Cerebellar nuclear complex (tissue), 1 donor: ENCODE results near the gene TMEM198.
A peak's percentile ranks its signal among the peaks of the same experiment; 100 is the strongest.

ENCODE experiments used
- DNase-seq, 2 experiments: peaks; one replicate each; lab custom pipeline; 2025; lab: John Stamatoyannopoulos, UW

The TMEM198 gene

DNA sequence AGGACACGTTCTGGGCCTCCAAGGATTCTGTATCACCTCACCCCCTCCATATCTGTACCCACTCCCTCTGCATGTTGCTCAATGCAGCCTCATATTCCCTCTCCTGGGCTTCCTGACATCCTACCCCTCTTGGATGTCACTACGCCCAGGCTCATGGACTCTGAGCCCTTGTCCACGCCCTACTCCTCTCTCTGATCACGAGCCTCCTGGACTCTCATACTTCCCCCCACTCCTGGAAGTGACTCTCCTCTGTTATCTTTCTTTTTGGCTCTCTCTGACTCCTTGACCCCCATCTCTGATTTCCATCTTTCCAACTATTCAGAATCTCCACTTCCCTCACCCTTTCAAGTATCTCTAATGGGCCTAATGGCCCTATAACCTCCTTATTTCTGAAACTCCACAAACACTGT, 2.1 kb downstream of the TMEM198 start:
- no peak for DNase-seq

DNA sequence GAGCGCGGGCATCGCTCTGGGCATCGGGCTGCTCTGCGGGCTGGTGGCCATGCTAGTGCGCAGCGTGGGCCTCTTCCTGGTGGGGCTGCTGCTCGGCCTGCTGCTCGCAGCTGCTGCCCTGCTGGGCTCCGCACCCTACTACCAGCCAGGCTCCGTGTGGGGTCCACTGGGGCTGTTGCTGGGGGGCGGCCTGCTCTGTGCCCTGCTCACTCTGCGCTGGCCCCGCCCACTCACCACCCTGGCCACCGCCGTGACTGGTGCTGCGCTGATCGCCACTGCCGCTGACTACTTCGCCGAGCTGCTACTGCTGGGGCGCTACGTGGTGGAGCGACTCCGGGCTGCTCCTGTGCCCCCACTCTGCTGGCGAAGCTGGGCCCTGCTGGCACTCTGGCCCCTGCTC, 3.8 kb downstream of the TMEM198 start:
- no peak for DNase-seq

DNA sequence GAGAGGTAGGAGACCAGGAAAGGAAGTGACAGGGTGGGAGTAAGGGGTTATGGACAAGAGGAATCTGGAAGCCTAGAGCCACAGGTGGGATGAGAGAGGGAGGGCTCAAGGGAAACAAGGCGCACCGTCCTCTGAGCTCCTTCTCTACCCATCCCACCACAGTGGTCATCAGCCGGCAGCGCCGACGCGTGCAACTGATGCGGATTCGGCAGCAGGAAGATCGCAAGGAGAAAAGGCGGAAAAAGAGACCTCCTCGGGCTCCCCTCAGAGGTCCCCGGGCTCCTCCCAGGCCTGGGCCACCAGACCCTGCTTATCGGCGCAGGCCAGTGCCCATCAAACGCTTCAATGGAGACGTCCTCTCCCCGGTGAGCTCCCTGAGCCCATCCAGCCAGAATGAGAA, 5.2 kb downstream of the TMEM198 start:
- no peak for DNase-seq

DNA sequence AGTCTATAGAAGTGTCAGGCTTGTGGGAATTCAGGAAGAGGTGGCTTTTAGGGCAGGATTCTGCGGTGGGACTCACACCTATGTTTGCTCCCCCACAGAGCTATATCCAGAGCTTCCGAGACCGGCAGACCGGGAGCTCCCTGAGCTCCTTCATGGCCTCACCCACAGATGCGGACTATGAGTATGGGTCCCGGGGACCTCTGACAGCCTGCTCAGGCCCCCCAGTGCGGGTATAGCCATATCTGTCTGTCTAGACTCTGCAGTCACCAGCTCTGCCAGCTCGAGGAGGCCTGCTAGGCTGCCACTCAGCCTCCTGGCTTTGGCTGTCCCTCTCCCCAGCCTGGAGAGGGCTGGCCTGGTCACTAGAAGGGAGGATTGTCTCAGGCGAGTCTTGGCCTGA, 5.8 kb downstream of the TMEM198 start:
- no peak for DNase-seq

DNA sequence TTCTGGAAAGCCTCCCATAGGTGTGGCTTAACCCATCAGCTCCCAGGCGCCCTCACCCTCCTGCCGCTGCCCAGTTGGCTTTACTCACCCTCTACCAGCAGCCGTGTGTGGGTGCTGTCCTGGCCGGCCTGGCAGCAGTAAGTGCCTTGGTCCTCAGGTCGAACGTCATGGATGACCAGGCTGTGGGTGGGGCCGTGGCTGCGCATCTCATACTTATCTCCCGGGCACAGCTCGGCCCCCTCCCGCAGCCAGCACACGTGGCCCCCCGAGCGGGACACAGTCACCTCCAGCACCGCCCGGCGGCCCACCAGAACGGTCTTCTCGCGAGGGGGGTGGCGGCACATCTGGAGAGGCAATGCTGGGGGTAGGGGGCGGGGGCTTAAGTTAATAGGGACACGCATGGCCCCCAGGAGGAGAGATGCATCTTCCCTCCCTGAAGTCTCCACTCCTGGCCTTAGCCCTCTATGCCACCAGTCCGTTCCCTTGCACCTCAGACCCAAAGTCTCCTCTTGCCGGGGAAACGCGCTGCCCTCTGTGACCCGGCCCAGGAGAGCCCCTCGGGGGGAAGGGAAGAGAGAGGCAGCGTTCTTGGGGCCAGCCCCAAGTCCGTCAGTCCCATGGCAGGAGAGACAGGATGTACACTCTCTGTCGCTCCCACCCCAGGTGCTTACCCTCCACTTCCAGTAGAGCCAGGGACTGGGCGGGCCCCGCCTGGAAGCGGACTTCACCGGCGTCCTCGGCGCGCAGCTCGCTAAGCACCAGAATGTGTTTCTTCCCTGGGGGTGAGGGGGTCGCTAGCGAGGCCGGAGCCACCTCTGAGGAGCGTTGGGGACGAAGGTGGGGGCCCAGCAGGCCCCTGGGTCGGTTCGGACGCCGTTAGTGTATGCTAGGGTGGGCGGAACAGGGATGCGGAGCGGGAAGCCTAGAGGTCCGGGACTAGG, 7.9 kb downstream of the TMEM198 start:
- no peak for DNase-seq

DNA sequence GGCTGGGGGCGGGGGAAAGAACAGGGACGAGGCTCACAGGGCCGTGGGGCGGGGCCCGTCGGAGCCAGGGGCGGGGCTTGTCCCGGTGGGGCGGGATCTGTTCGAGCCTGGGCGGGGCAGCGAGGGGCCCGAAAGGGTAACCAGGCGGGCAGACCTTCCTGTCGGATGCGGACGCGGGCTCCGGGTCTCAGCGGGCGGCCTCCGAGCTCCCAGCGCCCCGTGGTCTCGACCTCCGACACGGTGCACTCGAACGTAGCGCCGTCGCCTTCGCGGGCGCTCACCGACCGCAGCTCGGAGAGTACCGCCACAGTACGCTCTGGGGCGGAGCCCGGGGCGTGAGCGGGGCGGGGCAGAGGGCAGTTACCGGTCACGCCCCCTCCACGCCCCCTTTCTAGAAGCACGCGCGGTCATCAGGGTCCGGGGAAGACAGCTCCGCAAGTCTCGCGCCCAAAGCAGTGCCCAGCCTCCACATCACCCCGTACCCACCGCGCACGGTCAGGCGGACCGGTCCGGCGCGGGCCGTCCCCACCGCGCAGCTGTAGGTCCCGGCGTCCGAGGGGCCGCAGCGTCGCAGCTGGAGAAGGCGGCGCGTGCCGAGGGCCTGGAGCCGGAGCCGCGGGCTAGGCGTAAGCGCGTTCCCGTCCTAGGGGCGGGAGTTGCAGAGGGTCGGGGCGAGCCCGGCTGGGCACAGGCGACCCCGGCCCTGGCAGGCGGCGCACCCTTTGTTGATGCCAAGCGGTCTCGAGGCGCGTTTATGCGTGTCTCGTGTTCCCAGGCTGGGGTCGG, 8.7 kb downstream of the TMEM198 start:
- peak in 1 of 2 experiments; percentile 19 for DNase-seq

DNA sequence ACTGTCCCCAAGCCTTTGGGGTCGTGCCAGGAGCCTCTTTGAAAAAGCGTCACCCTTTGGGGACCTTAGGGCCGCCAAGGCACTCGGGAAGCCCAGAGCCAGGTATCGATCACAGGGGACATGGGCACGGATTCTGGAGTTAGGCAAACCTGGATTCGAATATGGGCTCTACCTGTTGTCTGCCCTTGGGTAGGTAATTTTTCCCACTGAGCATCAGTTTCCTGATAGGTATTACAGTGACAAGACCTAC, 9.3 kb downstream of the TMEM198 start:
- DNase-seq, result no peak

DNA sequence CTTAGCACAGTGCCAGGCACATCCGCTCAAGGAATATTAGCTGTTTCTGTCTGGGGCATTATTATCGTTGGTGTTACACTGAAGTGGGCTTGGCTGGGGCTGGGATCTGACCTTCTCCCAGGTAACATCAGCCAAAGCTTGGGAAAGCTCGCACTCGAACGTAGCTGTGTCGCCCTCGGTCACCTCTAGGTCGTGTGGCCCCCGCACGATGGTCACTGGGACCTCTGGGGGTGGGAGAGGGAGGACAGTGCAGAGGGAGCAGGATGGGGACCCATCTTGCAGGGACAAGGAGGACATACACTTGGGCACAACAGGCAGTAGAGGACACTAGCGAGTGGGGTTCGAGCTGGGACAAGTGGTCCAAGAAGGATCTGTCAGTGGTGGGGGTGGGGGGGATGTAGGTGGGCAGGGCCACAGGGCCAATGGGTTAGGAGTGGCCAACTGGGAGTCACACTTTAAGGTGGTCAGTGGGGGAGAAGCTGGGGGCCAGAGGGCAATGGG, 9.7 kb downstream of the TMEM198 start:
- no peak for DNase-seq

DNA sequence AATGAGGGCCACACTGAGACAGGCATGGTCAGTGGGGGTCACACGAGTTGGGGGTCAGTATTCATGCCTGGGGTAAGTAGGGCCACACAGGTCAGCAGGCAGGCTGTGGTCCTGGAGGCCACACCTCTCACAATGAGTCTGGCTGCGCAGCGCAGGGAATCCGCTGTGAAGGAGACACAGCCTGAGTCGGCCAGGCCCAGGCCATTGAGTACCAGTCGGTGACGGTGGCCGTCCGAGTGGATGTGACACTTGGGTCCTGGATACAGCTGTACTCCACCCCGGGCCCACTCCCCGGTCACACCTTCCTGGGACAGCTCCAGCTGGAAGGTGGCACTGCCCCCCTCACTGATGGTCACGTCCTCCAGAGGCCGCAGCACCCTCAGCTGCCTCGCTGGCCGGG, 10.5 kb downstream of the TMEM198 start:
- DNase-seq, result no peak

DNA sequence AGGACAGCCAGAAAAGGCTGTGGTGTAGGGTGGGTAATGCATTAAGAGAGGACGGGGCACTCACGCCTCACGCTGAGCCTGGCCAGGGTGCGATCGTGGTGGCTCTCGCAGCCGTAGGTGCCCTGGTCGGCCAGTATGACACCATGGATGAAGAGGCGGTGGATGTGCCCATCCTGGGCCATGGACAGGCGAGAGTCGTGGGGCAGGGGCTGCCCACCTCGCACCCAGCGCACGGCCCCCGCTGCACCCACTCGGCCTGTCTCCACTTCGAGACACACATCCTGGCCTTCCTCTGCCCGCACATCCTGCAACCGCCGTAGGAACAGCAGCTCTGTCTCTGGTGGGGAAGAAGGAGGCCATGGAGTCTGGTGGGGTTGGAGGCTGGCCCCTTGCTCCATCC, 12.1 kb downstream of the TMEM198 start:
- DNase-seq, result no peak

DNA sequence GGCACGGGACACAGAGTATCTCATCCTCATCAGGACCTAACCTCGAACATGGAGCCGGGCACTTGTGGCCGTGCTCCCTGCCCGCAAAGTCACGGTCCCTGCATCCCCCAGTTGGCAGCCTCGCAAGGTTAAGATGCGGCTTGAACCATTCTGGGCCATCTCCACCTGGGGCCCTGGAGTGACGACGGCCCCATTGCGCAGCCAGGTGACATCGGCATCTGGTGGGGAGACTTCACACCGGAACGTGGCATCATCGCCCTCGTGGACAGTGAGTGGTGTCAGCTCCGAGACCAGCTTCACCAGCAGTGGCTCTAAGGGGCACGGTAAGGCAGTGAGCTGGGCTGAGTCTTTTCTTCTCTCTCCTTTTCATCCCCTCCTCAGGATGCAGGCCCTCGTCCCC, 12.6 kb downstream of the TMEM198 start:
- no peak for DNase-seq

DNA sequence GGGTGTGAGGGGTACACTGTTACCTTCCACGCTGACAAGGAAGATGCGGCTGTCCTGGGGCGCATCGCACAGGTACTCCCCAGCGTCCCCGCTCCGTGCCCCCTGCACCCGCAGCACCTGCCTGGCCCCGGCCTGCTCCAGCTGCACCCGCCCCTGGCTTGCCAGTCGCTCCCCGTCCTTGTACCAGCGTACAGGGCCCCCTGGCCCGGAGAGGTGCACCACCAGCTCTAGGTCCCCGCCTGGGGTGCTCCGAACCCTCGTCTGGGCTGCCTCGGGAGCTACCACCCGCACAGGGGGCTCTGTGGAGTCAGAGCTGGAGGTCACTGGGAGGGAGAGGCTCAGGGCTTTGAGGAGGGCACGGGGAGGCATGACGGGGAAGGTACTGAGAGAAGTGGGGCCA, 13.5 kb downstream of the TMEM198 start:
- no peak for DNase-seq

DNA sequence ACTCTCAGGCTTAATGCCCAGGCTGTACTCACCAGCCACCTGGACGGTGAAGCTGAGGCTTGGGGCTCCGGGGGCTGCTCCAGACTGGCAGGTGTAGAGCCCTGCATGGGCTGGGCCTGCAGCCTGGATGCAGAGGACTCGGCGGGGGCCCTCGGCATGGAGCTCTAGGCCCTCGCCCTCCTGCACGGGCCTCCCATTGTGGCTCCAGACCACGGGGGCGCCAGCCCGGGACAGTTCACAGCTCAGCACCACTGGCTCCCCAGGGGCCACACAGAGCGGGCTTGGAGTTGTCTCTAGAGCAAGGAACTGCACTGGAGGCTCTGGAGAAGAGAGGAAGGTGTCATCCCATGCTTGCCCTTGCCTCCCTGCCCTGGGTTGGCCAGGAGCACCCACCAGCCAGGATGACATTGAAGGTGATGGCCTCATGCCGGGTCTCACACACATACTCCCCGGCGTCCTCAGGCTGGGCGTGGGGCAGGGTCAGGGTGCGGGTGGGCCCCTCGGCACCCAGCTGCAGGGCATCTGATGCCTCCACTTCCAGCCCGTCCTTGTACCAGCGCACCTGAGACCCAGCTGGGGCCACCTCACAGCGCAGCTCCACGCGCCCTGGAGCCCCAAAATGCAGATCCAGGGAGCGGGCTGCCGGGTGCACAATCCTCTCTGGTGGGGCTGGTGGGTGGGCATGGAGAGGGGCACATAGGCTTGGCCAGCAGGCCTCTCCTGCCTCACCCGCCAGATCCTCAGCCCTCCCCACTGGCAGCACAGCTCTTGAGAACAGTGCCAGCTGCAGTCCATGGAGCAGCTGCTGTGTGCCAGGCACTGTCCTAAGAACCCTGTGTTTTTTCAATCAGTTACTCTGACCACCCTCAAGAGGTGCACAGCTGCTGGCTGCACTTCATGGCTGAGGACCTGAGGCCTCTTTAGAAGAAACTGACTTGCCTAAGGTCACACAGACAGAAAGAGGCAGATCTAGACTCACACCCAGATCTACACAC, 14.3 kb downstream of the TMEM198 start:
- DNase-seq, result no peak

DNA sequence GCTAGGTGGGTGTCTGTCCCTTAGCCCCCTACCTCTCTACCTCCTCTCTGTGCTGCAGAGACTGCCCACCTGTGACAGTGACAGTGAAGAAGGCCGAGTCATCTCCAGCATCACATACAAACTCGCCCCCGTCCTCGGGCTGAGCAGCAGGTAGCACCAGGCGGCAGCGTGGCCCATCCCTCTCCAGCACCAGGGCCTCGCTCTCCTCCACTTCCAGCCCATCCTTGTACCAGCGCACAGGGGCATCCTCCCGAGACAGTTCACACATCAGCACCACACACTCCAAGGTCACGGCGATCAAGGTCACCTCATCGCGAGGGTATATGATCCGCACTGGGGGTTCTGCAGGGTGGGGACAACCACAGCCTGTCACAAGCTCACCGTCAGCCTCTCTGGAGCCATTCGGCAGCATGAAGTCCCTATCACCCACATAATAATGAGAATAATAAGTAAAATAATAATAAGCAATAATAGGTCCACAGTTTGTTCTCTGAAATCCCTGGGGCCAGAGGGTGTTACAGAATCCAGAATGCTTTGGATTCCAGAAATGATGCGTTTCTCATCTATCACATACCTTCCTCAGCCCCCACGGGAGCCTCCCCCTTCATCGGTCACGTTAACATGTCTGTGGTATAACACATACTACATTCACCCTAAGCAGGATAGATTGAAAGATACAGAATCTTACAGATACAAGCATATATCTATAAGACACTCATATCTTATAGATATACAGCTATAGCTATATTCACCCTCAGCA, 15.5 kb downstream of the TMEM198 start:
- no peak for DNase-seq

DNA sequence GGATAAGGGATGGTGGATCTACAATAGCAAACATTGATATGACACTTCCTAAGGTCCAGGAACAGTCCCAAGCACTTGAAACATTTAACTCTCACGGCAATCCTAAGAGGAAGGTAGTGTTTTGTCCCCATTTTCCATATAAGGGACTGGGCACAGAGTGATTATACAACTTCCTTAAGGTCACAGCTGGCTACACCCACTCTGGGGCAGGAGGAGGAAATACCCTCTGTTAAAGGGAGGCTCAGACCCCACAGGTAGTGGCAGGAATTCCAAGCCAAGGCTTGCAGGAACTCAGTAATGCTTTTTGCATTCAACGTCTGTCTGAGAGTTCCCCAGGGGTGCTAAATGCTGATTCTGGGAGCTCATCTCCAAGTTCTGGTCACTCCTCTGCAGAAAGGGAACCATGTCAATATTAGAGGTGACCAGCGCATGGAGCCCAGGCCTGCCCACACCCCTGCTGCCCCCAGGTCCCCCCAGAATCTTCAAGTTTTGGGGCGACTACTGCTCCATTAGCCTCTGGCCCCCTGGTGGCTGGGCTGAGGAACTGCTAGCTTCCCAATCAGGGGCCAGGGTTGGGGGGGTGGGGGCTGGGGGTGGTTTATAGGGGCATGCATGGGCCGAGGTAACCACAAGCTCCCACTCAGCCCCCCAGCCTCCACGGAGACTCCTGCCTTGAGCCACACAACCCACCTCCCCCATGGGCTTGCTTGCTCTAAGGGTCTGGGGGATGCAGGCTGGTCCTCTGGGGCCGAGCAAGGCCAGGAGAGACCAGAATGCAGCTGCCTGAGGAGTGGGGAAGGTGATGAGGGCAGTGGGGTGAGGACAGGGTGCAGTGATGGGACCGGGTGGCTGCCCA, 16.4 kb downstream of the TMEM198 start:
- DNase-seq, result no peak

DNA sequence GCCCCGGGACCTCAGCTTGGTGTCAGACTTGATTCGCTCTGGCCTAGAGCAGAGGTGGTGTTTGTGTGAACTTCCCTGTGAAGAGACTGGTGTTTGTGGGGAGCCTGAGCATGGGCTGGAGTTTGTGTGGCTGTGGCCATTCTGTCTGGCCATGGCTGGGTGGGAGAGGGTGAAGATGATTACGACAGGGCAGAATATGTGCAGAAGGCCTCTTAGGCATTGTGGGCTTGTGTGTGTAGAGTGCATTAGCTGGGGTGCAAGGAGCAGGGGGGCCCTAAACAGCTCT, 17.0 kb downstream of the TMEM198 start:
- DNase-seq, result no peak

DNA sequence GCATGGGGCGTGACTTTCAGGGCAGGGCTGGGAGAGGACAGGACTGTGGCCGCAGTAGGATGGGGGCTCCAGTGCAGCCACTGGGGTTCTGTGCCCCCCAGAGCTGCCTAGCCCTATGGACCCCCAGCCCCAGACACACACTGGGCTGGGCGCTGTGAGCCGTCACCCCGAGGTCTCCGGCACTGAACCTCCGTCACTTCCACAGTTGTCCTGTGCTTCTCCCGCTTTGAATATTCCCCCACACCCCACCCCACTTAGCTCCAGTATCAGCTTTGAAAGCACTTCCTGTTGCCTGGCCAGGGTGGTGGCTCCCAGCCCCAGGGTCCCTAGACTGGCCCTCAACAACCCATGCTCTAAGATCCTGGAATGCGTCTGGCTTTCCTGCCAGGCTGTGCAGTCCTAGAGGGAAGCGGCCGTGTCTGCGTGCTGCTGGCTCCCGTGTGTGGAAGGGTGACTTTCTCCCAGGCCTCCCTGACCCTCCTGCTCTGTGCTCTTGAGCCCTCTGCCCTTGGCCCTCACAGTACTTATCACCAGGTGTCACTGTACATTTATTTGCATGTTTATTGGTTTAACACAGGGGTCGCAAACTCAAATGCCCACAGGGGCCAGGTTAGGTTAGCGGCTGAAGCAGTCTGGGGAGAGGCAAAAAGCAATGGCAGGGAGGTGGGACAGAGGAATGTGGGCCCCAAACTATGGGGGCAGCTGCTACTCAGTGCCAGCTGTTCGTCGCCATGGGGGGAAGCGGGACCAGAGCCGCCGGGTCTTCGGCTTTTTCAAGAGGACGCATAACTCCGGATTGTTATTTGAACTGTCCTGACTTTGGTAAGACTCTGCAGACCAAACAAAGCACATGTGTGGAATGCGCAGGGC, 17.6 kb downstream of the TMEM198 start:
- DNase-seq, result no peak

DNA sequence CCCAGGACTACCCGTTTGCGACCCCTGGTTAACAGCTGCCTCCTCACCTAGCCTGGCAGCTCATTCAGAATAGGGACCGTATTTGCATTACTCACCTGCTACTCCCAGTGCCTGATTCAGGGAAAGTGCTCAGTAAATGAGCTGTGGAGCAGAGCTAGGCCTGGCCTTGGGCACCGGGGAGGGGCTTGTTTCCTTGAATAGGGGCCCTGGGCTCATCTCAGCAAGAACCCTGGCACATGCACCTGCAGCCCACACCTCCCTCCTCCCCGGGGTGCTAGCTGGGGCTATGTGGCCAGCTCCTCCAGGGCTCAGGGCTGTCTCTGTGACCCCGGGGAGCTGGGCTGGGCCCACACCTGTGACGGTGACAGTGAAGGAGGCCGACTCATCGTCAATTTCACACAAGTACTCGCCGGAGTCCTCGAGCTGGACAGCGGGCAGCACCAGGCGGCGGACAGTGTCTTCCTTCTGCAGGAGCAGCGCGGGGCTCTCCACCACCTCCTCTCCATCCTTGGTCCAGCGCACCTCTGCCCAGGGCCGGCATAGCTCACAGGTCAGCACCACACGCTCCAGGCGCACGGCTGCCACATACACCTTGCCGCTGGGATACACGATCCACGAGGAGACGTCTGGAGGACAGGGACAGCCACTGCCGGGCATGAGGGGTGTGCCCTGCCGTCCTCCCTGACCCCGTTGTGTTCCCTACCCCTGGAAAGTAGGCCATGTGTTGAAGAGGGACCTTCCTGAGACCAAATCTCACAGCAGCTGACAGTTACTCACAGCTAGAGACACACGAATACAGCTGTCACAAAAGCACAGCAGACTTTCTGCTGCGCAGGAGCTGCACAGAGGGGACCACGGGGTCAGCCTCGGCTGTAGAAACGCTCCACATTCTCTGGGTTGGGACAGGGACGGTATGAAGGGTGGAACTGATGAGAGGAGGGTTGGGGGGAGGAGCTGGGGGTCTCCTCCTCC, 18.5 kb downstream of the TMEM198 start:
- no peak for DNase-seq
